HG02571 (cell line): ENCODE data around the gene NECAB3.

ENCODE experiments used
- ATAC-seq: cut with Tn5 transposase; IDR thresholded peaks from one replicate; pipeline ENCODE4 v1.9.1; 2021; ENCODE audit warnings: mild to moderate bottlenecking, moderate library complexity; ENCODE audit not compliant: unreplicated experiment

The NECAB3 gene

GRCh38 chr20:33666293-33667244 lies 7.7 kb downstream of the NECAB3 start, which contains the start of gene ACTL10:
TSS of gene ACTL10 (plus strand) at chr20:33666943. CDS start at chr20:33667498, 555 bp downstream.
- ATAC-seq = peak; percentile 65

- no peak for ATAC-seq
These were observed 9.5 kb downstream of the NECAB3 start for GRCh38 chr20:33664762-33665144.

- no peak for ATAC-seq
These were observed 10.0 kb downstream of the NECAB3 start for GRCh38 chr20:33664085-33664761.

- ATAC-seq = peak; percentile 38
These were observed 10.8 kb downstream of the NECAB3 start for GRCh38 chr20:33663161-33664084.

GRCh38 chr20:33662172-33662571 lies 12.1 kb downstream of the NECAB3 start, which contains the start of gene C20orf144:
TSS of gene C20orf144 (plus strand) at chr20:33662327. CDS start at chr20:33662346, 19 bp downstream.
- no peak for ATAC-seq

GRCh38 chr20:33660685-33661058 lies 13.6 kb downstream of the NECAB3 start:
- no peak for ATAC-seq

GRCh38 chr20:33660035-33660684 lies 14.1 kb downstream of the NECAB3 start:
- no peak for ATAC-seq

- ATAC-seq = no peak
These were observed 14.7 kb downstream of the NECAB3 start for GRCh38 chr20:33659341-33660034.

GRCh38 chr20:33658929-33659328 lies 15.3 kb downstream of the NECAB3 start:
- no peak for ATAC-seq

GRCh38 chr20:33658510-33658909 lies 15.7 kb downstream of the NECAB3 start:
- no peak for ATAC-seq

GRCh38 chr20:33657704-33658095 lies 16.5 kb downstream of the NECAB3 start:
- ATAC-seq = no peak

- ATAC-seq = no peak
These were observed 17.2 kb downstream of the NECAB3 start for GRCh38 chr20:33656783-33657703.

GRCh38 chr20:33656010-33656782 lies 18.0 kb downstream of the NECAB3 start:
- ATAC-seq = no peak

GRCh38 chr20:33655164-33655563 lies 19.1 kb downstream of the NECAB3 start:
- no peak for ATAC-seq

- ATAC-seq = no peak
These were observed 19.5 kb downstream of the NECAB3 start for GRCh38 chr20:33654680-33655161.

GRCh38 chr20:33653900-33654596 lies 20.2 kb downstream of the NECAB3 start:
- ATAC-seq = no peak
